Gastrocnemius medialis (tissue), 4 donors: Measurements from ENCODE around the gene CRTAC1. TPM values are rescaled to one million over a fixed set of nuclear protein-coding genes. Genes with fewer than 3 reads are reported as not detected.

Source experiments
- ATAC-seq, 2 donors: fragments of 150-250 bp; one replicate each; pipeline ENCODE4 v1.9.1; 2016
- DNase-seq, 2 donors: peaks; one replicate each; pipeline ENCODE4 v3.0.0-alpha.2; 2019
- H3K27ac ChIP-seq, 4 donors: fragments of 200-600 bp; sonication (generic); 1 replicate in 1 of 4; 2 replicates in 3 of 4; pipeline ENCODE4 v1.5.1; 2016 to 2018; ENCODE audit warnings: mild to moderate bottlenecking in 2 of 4, moderate library complexity in 1 of 4
- H3K27me3 ChIP-seq, 3 donors: fragments of 200-600 bp; sonication (generic) in 2 of 3; 1 replicate in 1 of 3; 2 replicates in 2 of 3; pipeline versions ENCODE4 v1.5.1 to v1.6.0; 2016 to 2019; ENCODE audit warnings: mild to moderate bottlenecking in 1 of 3, moderate library complexity in 1 of 3
- H3K36me3 ChIP-seq, 2 donors: fragments of 200-600 bp; sonication (generic) in 1 of 2; one replicate each; pipeline ENCODE4 v1.5.1; 2017 to 2018
- H3K4me1 ChIP-seq, 2 donors: fragments of 200-600 bp; sonication (generic) in 1 of 2; one replicate each; pipeline ENCODE4 v1.5.1; 2016 to 2017; ENCODE audit warnings: mild to moderate bottlenecking in 2 of 2
- H3K4me3 ChIP-seq, 4 donors: fragments of 200-600 bp; sonication (generic) in 3 of 4; 1 replicate in 1 of 4; 2 replicates in 3 of 4; pipeline ENCODE4 v1.5.1; 2016 to 2019; ENCODE audit warnings: mild to moderate bottlenecking in 2 of 4
- H3K9me3 ChIP-seq, 3 donors: fragments of 200-600 bp; sonication (generic) in 2 of 3; 1 replicate in 1 of 3; 2 replicates in 2 of 3; pipeline ENCODE4 v1.5.1; 2016 to 2019
- POLR2A ChIP-seq, 2 donors: fragments of 450-650 bp; IDR thresholded peaks; one replicate each; pipeline ENCODE4 v1.6.1; 2017; ENCODE audit warnings: antibody characterized with exemption in 2 of 2, mild to moderate bottlenecking in 2 of 2, moderate library complexity in 2 of 2
- in situ Hi-C, 4 donors: fragments of 200-750 bp; cut with MboI; loops; one replicate each; pipeline versions ENCODE4 v1.15.0 to v1.8.0; 2017; ENCODE audit warnings: low sequenced_read_pairs in 4 of 4
- intact Hi-C: fragments of 100-400 bp; cut with DNase I; formaldehyde crosslinking; loops from one replicate; pipeline ENCODE4 v1.15.1; 2023; ENCODE audit warnings: low total_unique reads
- total RNA-seq, 4 donors: library from RNA; depleted of rRNA; stranded (reverse); fragments of >200 nt; gene quantifications; one replicate each; pipeline versions ENCODE4 v1.1.0 to v1.2.3, GENCODE V29; 2016
- TF ChIP-seq, protein P1 (sequence below), 5 experiments: fragments of 450-650 bp in 3 of 5; fragments of 200-600 bp in 2 of 5; sonication (generic) in 2 of 5; IDR thresholded peaks in 4 of 5; conservative IDR thresholded peaks in 1 of 5; 1 replicate in 4 of 5; 2 replicates in 1 of 5; pipeline ENCODE4 v1.5.1; 2016 to 2019; ENCODE audit warnings: antibody characterized with exemption in 5 of 5, mild to moderate bottlenecking in 3 of 5, moderate library complexity in 3 of 5

Gene CRTAC1
- total RNA-seq, 4 donors from 2014 or later = 0.16 to 3.9 (median 0.56) TPM; not detected in 1

DNA sequence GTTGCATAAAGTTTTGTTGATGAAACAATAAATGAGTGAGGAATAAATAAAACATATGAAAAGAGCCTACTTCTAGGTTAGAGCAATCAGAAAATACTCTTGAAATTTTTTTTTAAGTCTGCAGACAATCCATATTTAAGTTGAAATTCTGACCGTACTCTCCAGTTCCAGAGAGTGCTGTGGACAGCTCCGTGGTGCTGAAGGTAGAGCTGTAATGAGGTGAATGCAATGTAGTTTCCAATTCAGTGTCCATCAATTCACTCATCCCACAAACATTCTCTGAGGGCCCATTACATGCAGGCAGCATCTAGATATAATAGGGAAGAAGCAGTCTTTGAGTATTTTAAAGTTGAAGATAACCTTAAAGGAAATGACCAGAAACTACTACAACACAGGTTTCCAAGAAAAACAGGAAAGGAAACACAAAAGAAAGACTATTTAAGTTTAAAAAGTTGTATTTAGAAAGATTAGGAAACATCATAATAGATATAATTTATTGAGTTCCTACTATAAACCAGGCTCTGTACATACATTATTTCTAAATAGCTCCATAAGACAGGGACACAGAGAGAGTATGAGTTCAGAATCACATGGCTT, 44.0 kb upstream of the CRTAC1 start:
- intact Hi-C loops = no loop called here
- no peak for DNase-seq
- TF ChIP-seq, protein P1, sequence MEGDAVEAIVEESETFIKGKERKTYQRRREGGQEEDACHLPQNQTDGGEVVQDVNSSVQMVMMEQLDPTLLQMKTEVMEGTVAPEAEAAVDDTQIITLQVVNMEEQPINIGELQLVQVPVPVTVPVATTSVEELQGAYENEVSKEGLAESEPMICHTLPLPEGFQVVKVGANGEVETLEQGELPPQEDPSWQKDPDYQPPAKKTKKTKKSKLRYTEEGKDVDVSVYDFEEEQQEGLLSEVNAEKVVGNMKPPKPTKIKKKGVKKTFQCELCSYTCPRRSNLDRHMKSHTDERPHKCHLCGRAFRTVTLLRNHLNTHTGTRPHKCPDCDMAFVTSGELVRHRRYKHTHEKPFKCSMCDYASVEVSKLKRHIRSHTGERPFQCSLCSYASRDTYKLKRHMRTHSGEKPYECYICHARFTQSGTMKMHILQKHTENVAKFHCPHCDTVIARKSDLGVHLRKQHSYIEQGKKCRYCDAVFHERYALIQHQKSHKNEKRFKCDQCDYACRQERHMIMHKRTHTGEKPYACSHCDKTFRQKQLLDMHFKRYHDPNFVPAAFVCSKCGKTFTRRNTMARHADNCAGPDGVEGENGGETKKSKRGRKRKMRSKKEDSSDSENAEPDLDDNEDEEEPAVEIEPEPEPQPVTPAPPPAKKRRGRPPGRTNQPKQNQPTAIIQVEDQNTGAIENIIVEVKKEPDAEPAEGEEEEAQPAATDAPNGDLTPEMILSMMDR (IDR thresholded peaks at IDR 0.05 in 4 of 5, conservative IDR thresholded peaks at IDR 0.05 in 1 of 5) = no peak
- no peak for TF ChIP-seq POLR2A (IDR thresholded peaks at IDR 0.05)

DNA sequence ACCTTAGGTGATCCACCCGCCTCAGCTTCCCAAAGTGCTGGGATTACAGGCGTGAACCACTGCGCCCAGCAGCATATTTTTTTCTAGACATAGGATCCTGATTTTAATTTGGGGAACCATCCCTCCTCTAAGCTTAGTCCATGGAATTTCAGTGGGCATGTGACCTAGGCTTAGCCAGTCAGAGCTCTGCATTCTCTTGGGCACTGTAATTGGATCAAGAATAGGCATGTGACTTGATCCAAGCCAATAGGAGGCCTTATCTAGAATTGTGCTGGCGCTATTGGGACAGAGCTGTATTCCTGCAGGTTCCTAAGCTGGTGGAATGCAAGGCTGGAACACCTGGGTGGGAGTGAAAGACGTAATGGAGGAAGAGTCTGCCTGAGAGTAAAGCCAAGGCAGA, 36.7 kb upstream of the CRTAC1 start:
- in situ Hi-C loops = no loop called here

More for the DNA sequence above, 44.0 kb upstream of the CRTAC1 start:
- peaks cover 0 to 4% (median 2%) of the 10 kb centered on the region in 3 donors for H3K27me3 ChIP-seq
- in situ Hi-C loops = no loop called here
- no peak for ATAC-seq
- H3K27ac ChIP-seq = no peak overlapping the region
- no peaks in the 10 kb centered on the region for H3K4me1 ChIP-seq
- no peak overlapping the region for H3K4me3 ChIP-seq
- H3K9me3 ChIP-seq = no peaks in the 10 kb centered on the region
- no peaks in the 10 kb centered on the region for H3K36me3 ChIP-seq

DNA sequence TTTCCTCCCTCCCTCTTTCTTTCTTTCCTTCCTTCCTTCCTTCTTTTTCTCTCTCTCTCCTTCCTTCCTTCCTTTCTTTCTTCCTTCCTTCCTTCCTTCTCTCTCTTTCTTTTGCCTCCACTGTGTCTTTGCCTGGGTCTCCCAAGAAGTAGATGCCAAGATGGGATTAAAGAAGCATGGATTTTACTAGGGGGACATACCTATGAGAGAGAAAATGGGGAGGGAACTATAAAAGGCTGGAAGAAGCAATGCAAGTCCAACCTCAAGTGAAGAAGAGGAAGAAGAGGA, 33.3 kb upstream of the CRTAC1 start:
- TF ChIP-seq, protein P1 (IDR thresholded peaks at IDR 0.05 in 4 of 5, conservative IDR thresholded peaks at IDR 0.05 in 1 of 5) = no peak
- no peak for TF ChIP-seq POLR2A (IDR thresholded peaks at IDR 0.05)
- H3K4me1 ChIP-seq = no peaks in the 10 kb centered on the region

More for the DNA sequence above, 36.7 kb upstream of the CRTAC1 start:
- Histone ChIP-seq H3K27me3 (peaks cover 6 to 8% (median 7%) of the 10 kb centered on the region in 3 donors), H3K36me3 (no peaks in the 10 kb centered on the region), H3K27ac (no peak overlapping the region), H3K4me3 (no peak overlapping the region), H3K4me1 (no peaks in the 10 kb centered on the region), H3K9me3 (no peaks in the 10 kb centered on the region)
- TF ChIP-seq, protein P1 (IDR thresholded peaks at IDR 0.05 in 4 of 5, conservative IDR thresholded peaks at IDR 0.05 in 1 of 5) = no peak
- TF ChIP-seq POLR2A (IDR thresholded peaks at IDR 0.05) = no peak
- no peak for ATAC-seq
- DNase-seq = no peak
- intact Hi-C loops = no loop called here

DNA sequence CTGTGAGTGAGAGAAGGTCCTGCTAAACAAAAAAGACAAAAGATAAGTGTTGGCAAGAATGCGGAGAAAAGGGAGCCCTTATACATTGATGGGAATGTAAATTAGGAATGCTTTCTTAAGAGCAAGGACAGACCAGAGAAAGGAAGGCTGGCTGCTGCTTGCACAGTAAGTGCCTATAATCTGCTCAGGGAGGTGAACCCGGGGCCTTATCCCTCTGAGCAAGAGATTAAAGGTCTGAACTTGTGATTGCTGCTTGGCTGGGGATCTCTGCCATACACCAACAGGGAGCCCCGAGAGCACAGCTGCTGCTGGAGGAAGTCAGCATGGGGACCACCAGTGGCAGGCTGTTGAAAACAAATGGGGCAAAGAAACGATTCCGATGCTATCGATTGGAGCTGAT, 32.0 kb upstream of the CRTAC1 start:
- H3K9me3 ChIP-seq = no peaks in the 10 kb centered on the region
- TF ChIP-seq, protein P1 (IDR thresholded peaks at IDR 0.05 in 4 of 5, conservative IDR thresholded peaks at IDR 0.05 in 1 of 5) = no peak
- no peak for TF ChIP-seq POLR2A (IDR thresholded peaks at IDR 0.05)
- no peak overlapping the region for H3K27ac ChIP-seq
- in situ Hi-C loops = no loop called here
- H3K4me1 ChIP-seq = no peaks in the 10 kb centered on the region
- DNase-seq (no peak), ATAC-seq (no peak)
- no peaks in the 10 kb centered on the region for H3K36me3 ChIP-seq
- intact Hi-C loops = no loop called here
- peaks cover 8 to 16% (median 10%) of the 10 kb centered on the region in 3 donors for H3K27me3 ChIP-seq
- H3K4me3 ChIP-seq = no peak overlapping the region

More for the DNA sequence above, 33.3 kb upstream of the CRTAC1 start:
- in situ Hi-C loops (no loop called here), intact Hi-C loops (no loop called here)
- DNase-seq (no peak), ATAC-seq (no peak)
- no peaks in the 10 kb centered on the region for H3K36me3 ChIP-seq
- peaks cover 8 to 14% (median 12%) of the 10 kb centered on the region in 3 donors for H3K27me3 ChIP-seq
- H3K9me3 ChIP-seq = no peaks in the 10 kb centered on the region
- H3K27ac ChIP-seq = no peak overlapping the region
- H3K4me3 ChIP-seq = no peak overlapping the region

DNA sequence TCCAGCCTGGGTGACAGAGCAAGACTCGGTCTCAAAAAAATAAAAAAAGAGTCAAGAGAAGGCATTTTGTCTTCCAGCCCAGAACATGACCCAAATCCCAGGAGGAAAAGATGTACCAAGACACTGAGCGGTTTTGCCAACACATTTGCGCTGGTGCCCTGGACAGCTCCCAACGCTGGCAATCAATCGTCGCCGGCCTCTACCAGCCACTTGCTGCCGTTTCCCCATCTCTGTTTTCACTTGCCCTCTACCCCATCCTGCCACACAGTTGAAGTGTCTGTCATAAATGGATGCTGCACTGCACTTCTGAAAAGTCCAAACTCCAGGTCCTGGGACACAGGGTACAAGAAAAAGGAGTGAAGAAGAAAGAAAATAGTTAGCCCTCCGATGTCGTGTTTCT, 29.7 kb upstream of the CRTAC1 start:
- ATAC-seq = no peak
- Histone ChIP-seq H3K36me3 (no peaks in the 10 kb centered on the region), H3K4me1 (no peaks in the 10 kb centered on the region), H3K4me3 (no peak overlapping the region), H3K27ac (no peak overlapping the region), H3K9me3 (no peaks in the 10 kb centered on the region), H3K27me3 (peaks cover 8 to 14% (median 9%) of the 10 kb centered on the region in 3 donors)
- in situ Hi-C loops (no loop called here), intact Hi-C loops (no loop called here)
- TF ChIP-seq POLR2A (IDR thresholded peaks at IDR 0.05) = no peak
- TF ChIP-seq, protein P1 (IDR thresholded peaks at IDR 0.05 in 4 of 5, conservative IDR thresholded peaks at IDR 0.05 in 1 of 5) = no peak
- no peak for DNase-seq
